SH-SY5Y (cell line): ENCODE measurements around the gene P4HB.

Experiments used
- GATA2 ChIP-seq: IDR thresholded peaks from 2 replicates; pipeline ENCODE4 v1.6.1; 2011; ENCODE audit warnings: mild to moderate bottlenecking, low read depth, low read length
- GATA3 ChIP-seq: IDR thresholded peaks from 2 replicates; pipeline ENCODE4 v1.6.1; 2011; ENCODE audit warnings: low read depth, mild to moderate bottlenecking, low read length, moderate library complexity

DNA sequence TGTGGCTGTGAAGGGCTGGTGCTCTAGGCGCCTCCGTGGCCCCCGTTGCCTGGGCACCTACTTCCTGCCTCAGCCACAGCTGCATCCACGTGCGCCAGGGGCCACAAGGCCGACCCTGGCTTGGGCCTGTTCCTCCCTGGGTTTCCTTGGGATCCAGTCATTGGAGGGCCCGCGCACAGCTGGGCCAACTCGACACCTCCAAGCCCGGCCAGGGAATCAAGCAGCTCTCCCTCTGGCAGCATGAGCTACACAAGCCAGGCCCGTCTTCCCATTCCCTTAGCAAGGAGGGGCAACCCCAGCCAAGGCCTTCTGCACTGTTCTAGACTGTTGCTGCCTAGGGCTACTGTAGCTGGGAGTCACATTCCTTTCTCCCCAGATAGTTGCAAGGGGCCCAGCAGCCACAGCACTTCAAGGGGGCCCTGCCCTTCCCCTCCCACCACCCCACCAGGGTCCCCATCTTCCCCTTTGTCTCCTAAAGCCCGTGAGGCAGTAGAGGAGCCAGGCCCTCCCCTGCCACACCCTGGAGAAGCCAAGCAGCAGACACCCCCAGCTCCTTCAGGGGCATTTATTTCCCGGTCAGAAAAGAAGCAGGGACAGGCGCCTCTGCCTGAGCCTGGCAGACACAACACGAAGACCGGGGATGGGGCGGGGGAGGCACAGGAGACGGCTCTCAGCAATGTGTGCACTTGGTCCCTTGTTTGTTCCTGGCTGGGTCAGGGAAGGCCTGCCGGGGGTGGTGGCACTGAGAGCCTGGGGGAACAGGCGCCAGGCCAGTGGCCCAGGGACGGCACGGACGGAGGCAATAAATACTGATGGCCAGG is 7.0 kb upstream of the P4HB start:
- no peak for TF ChIP-seq GATA2
- TF ChIP-seq GATA3, result no peak
